Smooth muscle cell (in vitro differentiated cells): Measurements from ENCODE around the gene CALM1. TPM values are rescaled to one million over a fixed set of nuclear protein-coding genes. Genes with fewer than 3 reads are reported as not detected.

Experiments used
- DNase-seq: peaks from one replicate; lab custom pipeline; 2025; ENCODE audit not compliant: unreplicated experiment; lab: John Stamatoyannopoulos, UW
- H2AFZ ChIP-seq: fragments of 200-600 bp; sonication (generic); 2 replicates; pipeline ENCODE4 v1.6.0; 2016; ENCODE audit warnings: antibody characterized with exemption, low read depth, mild to moderate bottlenecking
- H3F3A ChIP-seq: fragments of 200-600 bp; sonication (generic); 2 replicates; pipeline ENCODE4 v1.6.0; 2017; ENCODE audit warnings: antibody characterized with exemption, low read depth
- H3K27ac ChIP-seq: fragments of 200-600 bp; sonication (generic); 2 replicates; pipeline ENCODE4 v1.5.1; 2016; ENCODE audit warnings: low read depth, mild to moderate bottlenecking
- H3K27me3 ChIP-seq: fragments of 200-600 bp; sonication (generic); 2 replicates; pipeline ENCODE4 v1.6.1; 2016; ENCODE audit warnings: low read depth, mild to moderate bottlenecking
- H3K36me3 ChIP-seq: fragments of 200-600 bp; sonication (generic); 2 replicates; pipeline ENCODE4 v1.5.1; 2016; ENCODE audit warnings: low read depth
- H3K4me1 ChIP-seq: fragments of 200-600 bp; sonication (generic); 2 replicates; pipeline ENCODE4 v1.5.1; 2016; ENCODE audit warnings: low read depth
- H3K4me2 ChIP-seq: fragments of 200-600 bp; sonication (generic); 2 replicates; pipeline ENCODE4 v1.6.0; 2016; ENCODE audit warnings: mild to moderate bottlenecking
- H3K4me3 ChIP-seq: fragments of 200-600 bp; sonication (generic); 2 replicates; pipeline ENCODE4 v1.5.1; 2016; ENCODE audit warnings: mild to moderate bottlenecking
- H3K79me2 ChIP-seq: fragments of 200-600 bp; sonication (generic); 2 replicates; pipeline ENCODE4 v1.6.0; 2016; ENCODE audit warnings: low read depth, mild to moderate bottlenecking
- H3K9ac ChIP-seq: fragments of 200-600 bp; sonication (generic); 2 replicates; pipeline ENCODE4 v1.6.0; 2016; ENCODE audit warnings: low read depth
- H3K9me3 ChIP-seq: fragments of 200-600 bp; sonication (generic); replicated peaks from 2 replicates; pipeline ENCODE4 v1.5.1; 2016; ENCODE audit warnings: low read depth
- H4K20me1 ChIP-seq: fragments of 200-600 bp; sonication (generic); 2 replicates; pipeline ENCODE4 v1.6.0; 2016; ENCODE audit warnings: low read depth
- CTCF ChIP-seq: fragments of 200-600 bp; sonication (generic); IDR thresholded peaks from 2 replicates; pipeline ENCODE4 v1.5.1; 2017; ENCODE audit warnings: borderline replicate concordance, mild to moderate bottlenecking, antibody characterized with exemption; ENCODE audit not compliant: insufficient read depth, poor library complexity, severe bottlenecking
- WGBS: methylation state at CpG from one replicate; pipeline ENCODE4 v1.1.7; 2016; ENCODE audit warnings: low lambda C conversion rate; 5-methylcytosine and 5-hydroxymethylcytosine counted together
- polyA plus RNA-seq: library from polyadenylated mRNA; unstranded; fragments of >200 nt; fragmentation: Nextera tagmentation; extraction: Ambion mirVana; gene quantifications from 2 replicates; pipeline ENCODE4 v1.2.1, GENCODE V29; 2016
- total RNA-seq: library from RNA; depleted of rRNA; stranded (reverse); fragments of >200 nt; gene quantifications from 2 replicates; pipeline ENCODE4 v1.2.3, GENCODE V29; 2014

CALM1 gene
- total and polyA plus RNA-seq, 2 experiments from 2014 or later: 302 to 545 TPM

GRCh38 chr14:90354551-90355298, 42.1 kb upstream of the CALM1 start:
- H2AFZ ChIP-seq: no peak overlapping the region
- no peaks in the 10 kb centered on the region for H3K79me2 ChIP-seq
- no peak for TF ChIP-seq CTCF
- WGBS: 77% methylated on average over 16 of the region's 16 CpGs
- no peak overlapping the region for H3K9ac ChIP-seq
- H3F3A ChIP-seq: no peaks in the 10 kb centered on the region
- peaks cover 6% of the 10 kb centered on the region for H3K4me1 ChIP-seq
- H3K4me2 ChIP-seq: no peak overlapping the region
- no peak overlapping the region for H3K4me3 ChIP-seq
- H3K27ac ChIP-seq: no peak overlapping the region
- no peaks in the 10 kb centered on the region for H4K20me1 ChIP-seq
- H3K36me3 ChIP-seq: no peaks in the 10 kb centered on the region
- no peaks in the 10 kb centered on the region for H3K9me3 ChIP-seq
- no peak for DNase-seq
- H3K27me3 ChIP-seq: peaks cover 5% of the 10 kb centered on the region

DNA sequence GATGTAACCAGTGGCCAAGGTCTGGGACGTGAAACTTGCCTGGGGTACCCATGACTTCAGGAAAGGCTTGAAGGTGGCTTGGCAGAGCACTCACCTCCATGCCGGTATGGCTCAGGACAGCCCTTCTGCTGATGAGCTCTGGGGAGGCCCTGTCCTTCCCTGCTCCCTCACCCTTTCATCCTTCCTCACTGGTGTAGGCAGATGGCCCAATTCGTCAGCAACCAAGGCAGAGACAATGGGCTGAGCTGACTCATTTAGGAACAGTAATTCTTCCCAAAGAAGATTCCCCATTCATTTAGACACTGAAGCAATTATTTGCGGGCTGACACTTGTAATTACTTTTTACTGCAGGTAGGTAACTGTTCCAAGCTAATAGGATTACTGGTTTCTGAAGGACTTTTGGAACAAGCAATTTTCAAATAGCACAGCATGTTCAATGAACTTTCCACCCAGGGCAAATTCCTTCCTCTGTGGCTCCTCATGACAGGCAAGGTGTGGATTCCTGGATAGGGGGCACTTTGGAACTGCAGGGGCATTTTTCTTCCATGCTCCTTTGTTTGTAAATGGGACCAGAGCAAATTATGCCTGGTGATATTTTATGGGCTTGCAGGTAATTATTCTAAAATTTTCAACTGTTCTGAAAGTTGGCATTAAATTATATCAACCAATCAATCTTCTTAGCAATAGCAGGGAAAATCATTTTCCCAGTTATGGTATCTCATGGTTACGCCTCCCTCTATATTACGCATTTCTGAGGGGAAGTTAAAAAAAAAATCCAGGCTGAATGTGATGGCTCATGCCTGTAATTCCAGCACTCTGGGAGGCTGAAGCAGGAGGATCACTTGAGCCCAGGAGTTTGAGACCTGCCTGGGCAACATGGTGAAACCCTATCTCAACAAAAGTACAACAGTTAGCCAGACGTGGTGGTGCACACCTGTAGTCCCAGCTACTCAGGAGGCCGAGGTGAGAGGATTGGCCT, 41.0 kb upstream of the CALM1 start:
- Histone ChIP-seq H3K9ac (no peak overlapping the region), H3K27me3 (peaks cover 5% of the 10 kb centered on the region), H4K20me1 (no peaks in the 10 kb centered on the region), H3K4me1 (peaks cover 6% of the 10 kb centered on the region), H3K27ac (no peak overlapping the region), H3K9me3 (no peaks in the 10 kb centered on the region), H3K36me3 (no peaks in the 10 kb centered on the region), H3K4me2 (no peak overlapping the region), H2AFZ (no peak overlapping the region), H3F3A (no peaks in the 10 kb centered on the region), H3K79me2 (no peaks in the 10 kb centered on the region), H3K4me3 (no peak overlapping the region)
- TF ChIP-seq CTCF: no peak
- WGBS: 79% methylated on average over 8 of the region's 8 CpGs
- DNase-seq: no peak

- no peak for TF ChIP-seq CTCF
- Histone ChIP-seq H3F3A (no peaks in the 10 kb centered on the region), H3K4me3 (no peak overlapping the region), H3K4me2 (no peak overlapping the region), H3K27ac (no peak overlapping the region), H4K20me1 (no peaks in the 10 kb centered on the region), H3K27me3 (peaks cover 5% of the 10 kb centered on the region), H2AFZ (no peak overlapping the region), H3K9me3 (no peaks in the 10 kb centered on the region), H3K79me2 (no peaks in the 10 kb centered on the region), H3K9ac (no peak overlapping the region), H3K36me3 (no peaks in the 10 kb centered on the region), H3K4me1 (peaks cover 6% of the 10 kb centered on the region)
- DNase-seq: no peak
- 96% methylated on average over 1 of the region's 1 CpG for WGBS
These were observed 39.9 kb upstream of the CALM1 start for GRCh38 chr14:90356925-90357324.
